GM12878 (cell line): ENCODE results near the gene JRKL. TPM values are rescaled to one million over a fixed set of nuclear protein-coding genes. Genes with fewer than 3 reads are reported as not detected.

Experiments used
- ATAC-seq: fragments of 200-7000 bp; cut with Tn5 transposase; 3 replicates; pipeline ENCODE4 v1.9.1; 2020; ENCODE audit warnings: mild to moderate bottlenecking, moderate library complexity
- BruUV-seq: library from RNA; stranded (reverse); fragments of 400-500 nt; replicated peaks from 2 replicates; lab custom pipeline; 2021; lab: Mats Ljungman, UMichigan
- CTCF ChIA-PET: fragments of 300-600 bp; sonication (Branson Sonifier 250); formaldehyde crosslinking; extraction: SDS; loops from one replicate; lab custom pipeline; 2021; ENCODE audit warnings: inconsistent platforms; lab: Yijun Ruan, JAX
- POLR2A ChIA-PET: fragments of 350-600 bp; formaldehyde crosslinking; extraction: SDS; loops from one replicate; lab custom pipeline; 2021; ENCODE audit warnings: inconsistent platforms; lab: Charles Lee
- RAD21 ChIA-PET: fragments of 300-600 bp; sonication (Branson Sonifier 250); formaldehyde crosslinking; loops from one replicate; lab custom pipeline; 2023; ENCODE audit warnings: antibody characterized with exemption; ENCODE audit not compliant: unreplicated experiment; lab: Charles Lee
- SMC1A ChIA-PET: fragments of 300-600 bp; sonication (Branson Sonifier 250); formaldehyde crosslinking; loops from one replicate; lab custom pipeline; 2023; ENCODE audit not compliant: unreplicated experiment, uncharacterized antibody; lab: Charles Lee
- DNase-seq: peaks from one replicate; pipeline ENCODE4 v3.0.0-alpha.2; 2011; ENCODE audit warnings: low read depth, low spot score
- FAIRE-seq: peaks from 3 replicates; lab custom pipeline; 2011; peaks lifted over from hg19 to GRCh38; lab: Jason Lieb, UNC
- H2AFZ ChIP-seq: 2 replicates; pipeline ENCODE4 v1.6.0; 2011; ENCODE audit warnings: low read depth, low read length, control low read depth; ENCODE audit not compliant: control insufficient read depth
- H3K27ac ChIP-seq: 2 replicates; pipeline ENCODE4 v1.5.1; 2011; ENCODE audit warnings: control low read depth; ENCODE audit not compliant: control insufficient read depth, insufficient read depth
- H3K27me3 ChIP-seq, 2 experiments: replicated peaks in 1 of 2; 2 replicates each; pipeline versions ENCODE4 v1.6.0 to v1.6.1; 2011; ENCODE audit warnings: low read length in 1 of 2; ENCODE audit not compliant: control insufficient read depth in 2 of 2, insufficient read depth in 2 of 2
- H3K36me3 ChIP-seq, 2 experiments: 2 replicates each; pipeline ENCODE4 v1.5.1; 2011; ENCODE audit warnings: low read length in 1 of 2; ENCODE audit not compliant: control insufficient read depth in 2 of 2, insufficient read depth in 2 of 2
- H3K4me1 ChIP-seq: 2 replicates; pipeline ENCODE4 v1.6.1; 2011; ENCODE audit warnings: mild to moderate bottlenecking, low read length, moderate library complexity, mixed read lengths; ENCODE audit not compliant: control insufficient read depth, insufficient read depth
- H3K4me2 ChIP-seq: 2 replicates; pipeline ENCODE4 v1.6.0; 2011; ENCODE audit warnings: control low read depth; ENCODE audit not compliant: control insufficient read depth, insufficient read depth
- H3K4me3 ChIP-seq: fragments of 200-600 bp; sonication (generic); 2 replicates; pipeline ENCODE4 v1.5.1; 2016
- H3K79me2 ChIP-seq: 2 replicates; pipeline ENCODE4 v1.6.0; 2011; ENCODE audit warnings: low read length; ENCODE audit not compliant: control insufficient read depth, insufficient read depth
- H3K9ac ChIP-seq: 2 replicates; pipeline ENCODE4 v1.8.0; 2011; ENCODE audit warnings: low read length, control low read depth, mixed read lengths; ENCODE audit not compliant: control insufficient read depth, insufficient read depth
- H3K9me3 ChIP-seq: replicated peaks from 3 replicates; pipeline ENCODE4 v1.5.1; 2011; ENCODE audit warnings: mild to moderate bottlenecking, low read length; ENCODE audit not compliant: control insufficient read depth, insufficient read depth
- H4K20me1 ChIP-seq: 2 replicates; pipeline ENCODE4 v1.6.0; 2011; ENCODE audit not compliant: control insufficient read depth, insufficient read depth
- BMI1 ChIP-seq: fragments of 450-650 bp; IDR thresholded peaks from 2 replicates; pipeline ENCODE4 v1.6.1; 2016; ENCODE audit warnings: mild to moderate bottlenecking, moderate library complexity, borderline replicate concordance
- CHD2 ChIP-seq: IDR thresholded peaks from 2 replicates; pipeline ENCODE4 v1.6.1; 2011; ENCODE audit warnings: low read depth, low read length, improper control_type of control experiment, borderline replicate concordance
- CREM ChIP-seq: IDR thresholded peaks from 2 replicates; pipeline ENCODE4 v1.6.1; 2014; ENCODE audit warnings: antibody characterized with exemption, low read depth
- FOXK2 ChIP-seq: fragments of 450-650 bp; IDR thresholded peaks from 2 replicates; pipeline ENCODE4 v1.6.1; 2017; ENCODE audit warnings: mild to moderate bottlenecking, moderate library complexity
- HDAC2 ChIP-seq: fragments of 200-600 bp; sonication (generic); IDR thresholded peaks from 2 replicates; pipeline ENCODE4 v1.6.1; 2017
- MEF2A ChIP-seq: IDR thresholded peaks from 2 replicates; pipeline ENCODE4 v1.6.1; 2011; ENCODE audit warnings: low read depth, mild to moderate bottlenecking, low read length, moderate library complexity; ENCODE audit not compliant: insufficient read depth
- NFYA ChIP-seq: IDR thresholded peaks from 2 replicates; pipeline ENCODE4 v1.6.1; 2011; ENCODE audit warnings: low read depth, mild to moderate bottlenecking, low read length, improper control_type of control experiment, borderline replicate concordance
- RCOR1 ChIP-seq: conservative IDR thresholded peaks from 2 replicates; pipeline ENCODE4 v1.6.1; 2012; ENCODE audit warnings: low read depth, low read length, improper control_type of control experiment
- SREBF1 ChIP-seq: IDR thresholded peaks from 2 replicates; pipeline ENCODE4 v1.6.1; 2012; ENCODE audit warnings: mild to moderate bottlenecking, low read length
- SREBF2 ChIP-seq: IDR thresholded peaks from 2 replicates; pipeline ENCODE4 v1.6.1; 2012; ENCODE audit warnings: mild to moderate bottlenecking, low read length
- STAT1 ChIP-seq: fragments of 450-650 bp; conservative IDR thresholded peaks from 2 replicates; pipeline ENCODE4 v1.6.1; 2014; ENCODE audit warnings: antibody characterized with exemption, mild to moderate bottlenecking
- ZNF274 ChIP-seq: IDR thresholded peaks from one replicate; pipeline ENCODE4 v1.8.0; 2011; ENCODE audit not compliant: insufficient read length, insufficient read depth
- WGBS: methylation state at CpG from one replicate; pipeline ENCODE4 v1.1.6; 2016; ENCODE audit warnings: low lambda C conversion rate; ENCODE audit not compliant: insufficient replicate concordance, insufficient coverage; ENCODE audit errors: missing lambda C conversion rate; 5-methylcytosine and 5-hydroxymethylcytosine counted together
- in situ Hi-C: fragments of 300-500 bp; cut with MboI; formaldehyde crosslinking; loops from 9 replicates; pipeline ENCODE4 v1.14.3; 2018; ENCODE audit warnings: mixed read lengths
- intact Hi-C: fragments of 100-400 bp; cut with micrococcal nuclease; formaldehyde crosslinking; loops from one replicate; pipeline ENCODE4 v1.14.2; 2022; ENCODE audit not compliant: unreplicated experiment
- polyA plus RNA-seq, 11 experiments: library from polyadenylated mRNA; depleted of rRNA in 4 of 11; unstranded in 6 of 11; stranded (reverse) in 5 of 11; fragments of >200 nt; fragmentation: Nextera tagmentation in 4 of 11; fragmentation: Illumina TruSeq in 1 of 11; extraction: Ambion mirVana in 4 of 11; extraction: Trizol in 1 of 11; gene quantifications; 1 replicate in 1 of 11; 2 replicates in 10 of 11; pipeline versions ENCODE4 v1.2.1 to v1.2.3, GENCODE V29; 2011 to 2016; ENCODE audit warnings: inconsistent platforms in 2 of 11, missing spikeins in 2 of 11, low read depth in 1 of 11
- total RNA-seq, 4 experiments: library from RNA; depleted of rRNA in 3 of 4; stranded (reverse); fragments of >200 nt in 3 of 4; fragmentation: Illumina TruSeq in 1 of 4; extraction: Trizol in 1 of 4; gene quantifications; 2 replicates each; pipeline versions ENCODE4 v1.2.1 to v1.2.3, GENCODE V29; 2013 to 2021
- TF ChIP-seq, protein P1 (sequence below): fragments of 450-650 bp; IDR thresholded peaks from 2 replicates; pipeline ENCODE4 v1.6.1; 2017; ENCODE audit warnings: mild to moderate bottlenecking, moderate library complexity
- TF ChIP-seq, protein P2 (sequence below): fragments of 450-650 bp; IDR thresholded peaks from 2 replicates; pipeline ENCODE4 v1.6.1; 2018; ENCODE audit warnings: mild to moderate bottlenecking, low read depth, moderate library complexity; ENCODE audit not compliant: partially characterized antibody
- TF ChIP-seq, protein P3 (sequence below): IDR thresholded peaks from 2 replicates; pipeline ENCODE4 v1.6.1; 2012; ENCODE audit warnings: low read depth, low read length, improper control_type of control experiment

JRKL gene
- total and polyA plus RNA-seq, 10 of the 15 experiments (the other 5 are each of a cell fraction or from before 2014, with no cell fraction given): 3.8 to 12.4 (median 8.5) TPM

DNA sequence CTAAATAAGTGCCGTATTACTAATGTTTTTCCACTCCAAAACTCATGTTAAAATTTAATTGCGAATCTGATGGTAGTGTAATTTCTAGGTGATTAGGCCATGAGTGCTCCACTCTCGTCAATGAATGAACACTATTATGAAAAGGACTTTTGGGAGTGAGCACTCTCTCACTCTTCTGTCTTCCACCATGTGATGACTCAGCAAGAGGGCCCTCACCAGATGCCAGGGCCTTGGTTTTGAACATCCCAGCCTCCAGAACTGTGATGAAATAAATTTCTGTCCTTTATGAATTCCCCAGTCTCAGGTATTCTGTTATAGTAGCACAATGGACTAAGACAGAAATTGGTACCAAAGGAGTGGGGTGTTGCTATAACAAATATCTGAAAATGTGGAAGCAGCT is 8.1 kb downstream of the JRKL start:
- CTCF ChIA-PET: interaction anchor here (0.7 kb wide), 1 partner anchor 8 kb away, joined by 3 read pairs; the partner anchor contains the start of genes CCDC82 and JRKL
- H3K9ac ChIP-seq: no peak overlapping the region
- H3K9me3 ChIP-seq: no peaks in the 10 kb centered on the region; the same call in 2 of the 3 replicates
- POLR2A ChIA-PET: no interaction called here
- FAIRE-seq (no peak), DNase-seq (no peak)
- no peak overlapping the region for H2AFZ ChIP-seq
- H3K27ac ChIP-seq: no peak overlapping the region
- WGBS: 92% methylated on average over 3 of the region's 3 CpGs
- H3K79me2 ChIP-seq: peaks cover 4% of the 10 kb centered on the region
- RAD21 ChIA-PET: no interaction called here
- no TSS peak for BruUV-seq
- SMC1A ChIA-PET: no interaction called here
- intact Hi-C loops: no loop called here
- H4K20me1 ChIP-seq: no peaks in the 10 kb centered on the region
- no peaks in the 10 kb centered on the region for H3K27me3 ChIP-seq
- no peak overlapping the region for H3K4me2 ChIP-seq
- in situ Hi-C loops: no loop called here
- TF ChIP-seq SREBF1 (no peak), HDAC2 (no peak), CREM (no peak), MEF2A (no peak), ZNF274 (no peak), SREBF2 (no peak), STAT1 (no peak), FOXK2 (no peak), RCOR1 (no peak), NFYA (no peak), CHD2 (no peak), BMI1 (no peak)
- TF ChIP-seq, protein P1, sequence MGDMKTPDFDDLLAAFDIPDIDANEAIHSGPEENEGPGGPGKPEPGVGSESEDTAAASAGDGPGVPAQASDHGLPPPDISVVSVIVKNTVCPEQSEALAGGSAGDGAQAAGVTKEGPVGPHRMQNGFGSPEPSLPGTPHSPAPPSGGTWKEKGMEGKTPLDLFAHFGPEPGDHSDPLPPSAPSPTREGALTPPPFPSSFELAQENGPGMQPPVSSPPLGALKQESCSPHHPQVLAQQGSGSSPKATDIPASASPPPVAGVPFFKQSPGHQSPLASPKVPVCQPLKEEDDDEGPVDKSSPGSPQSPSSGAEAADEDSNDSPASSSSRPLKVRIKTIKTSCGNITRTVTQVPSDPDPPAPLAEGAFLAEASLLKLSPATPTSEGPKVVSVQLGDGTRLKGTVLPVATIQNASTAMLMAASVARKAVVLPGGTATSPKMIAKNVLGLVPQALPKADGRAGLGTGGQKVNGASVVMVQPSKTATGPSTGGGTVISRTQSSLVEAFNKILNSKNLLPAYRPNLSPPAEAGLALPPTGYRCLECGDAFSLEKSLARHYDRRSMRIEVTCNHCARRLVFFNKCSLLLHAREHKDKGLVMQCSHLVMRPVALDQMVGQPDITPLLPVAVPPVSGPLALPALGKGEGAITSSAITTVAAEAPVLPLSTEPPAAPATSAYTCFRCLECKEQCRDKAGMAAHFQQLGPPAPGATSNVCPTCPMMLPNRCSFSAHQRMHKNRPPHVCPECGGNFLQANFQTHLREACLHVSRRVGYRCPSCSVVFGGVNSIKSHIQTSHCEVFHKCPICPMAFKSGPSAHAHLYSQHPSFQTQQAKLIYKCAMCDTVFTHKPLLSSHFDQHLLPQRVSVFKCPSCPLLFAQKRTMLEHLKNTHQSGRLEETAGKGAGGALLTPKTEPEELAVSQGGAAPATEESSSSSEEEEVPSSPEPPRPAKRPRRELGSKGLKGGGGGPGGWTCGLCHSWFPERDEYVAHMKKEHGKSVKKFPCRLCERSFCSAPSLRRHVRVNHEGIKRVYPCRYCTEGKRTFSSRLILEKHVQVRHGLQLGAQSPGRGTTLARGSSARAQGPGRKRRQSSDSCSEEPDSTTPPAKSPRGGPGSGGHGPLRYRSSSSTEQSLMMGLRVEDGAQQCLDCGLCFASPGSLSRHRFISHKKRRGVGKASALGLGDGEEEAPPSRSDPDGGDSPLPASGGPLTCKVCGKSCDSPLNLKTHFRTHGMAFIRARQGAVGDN: no peak
- TF ChIP-seq, protein P2, sequence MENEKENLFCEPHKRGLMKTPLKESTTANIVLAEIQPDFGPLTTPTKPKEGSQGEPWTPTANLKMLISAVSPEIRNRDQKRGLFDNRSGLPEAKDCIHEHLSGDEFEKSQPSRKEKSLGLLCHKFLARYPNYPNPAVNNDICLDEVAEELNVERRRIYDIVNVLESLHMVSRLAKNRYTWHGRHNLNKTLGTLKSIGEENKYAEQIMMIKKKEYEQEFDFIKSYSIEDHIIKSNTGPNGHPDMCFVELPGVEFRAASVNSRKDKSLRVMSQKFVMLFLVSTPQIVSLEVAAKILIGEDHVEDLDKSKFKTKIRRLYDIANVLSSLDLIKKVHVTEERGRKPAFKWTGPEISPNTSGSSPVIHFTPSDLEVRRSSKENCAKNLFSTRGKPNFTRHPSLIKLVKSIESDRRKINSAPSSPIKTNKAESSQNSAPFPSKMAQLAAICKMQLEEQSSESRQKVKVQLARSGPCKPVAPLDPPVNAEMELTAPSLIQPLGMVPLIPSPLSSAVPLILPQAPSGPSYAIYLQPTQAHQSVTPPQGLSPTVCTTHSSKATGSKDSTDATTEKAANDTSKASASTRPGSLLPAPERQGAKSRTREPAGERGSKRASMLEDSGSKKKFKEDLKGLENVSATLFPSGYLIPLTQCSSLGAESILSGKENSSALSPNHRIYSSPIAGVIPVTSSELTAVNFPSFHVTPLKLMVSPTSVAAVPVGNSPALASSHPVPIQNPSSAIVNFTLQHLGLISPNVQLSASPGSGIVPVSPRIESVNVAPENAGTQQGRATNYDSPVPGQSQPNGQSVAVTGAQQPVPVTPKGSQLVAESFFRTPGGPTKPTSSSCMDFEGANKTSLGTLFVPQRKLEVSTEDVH: no peak
- TF ChIP-seq, protein P3, sequence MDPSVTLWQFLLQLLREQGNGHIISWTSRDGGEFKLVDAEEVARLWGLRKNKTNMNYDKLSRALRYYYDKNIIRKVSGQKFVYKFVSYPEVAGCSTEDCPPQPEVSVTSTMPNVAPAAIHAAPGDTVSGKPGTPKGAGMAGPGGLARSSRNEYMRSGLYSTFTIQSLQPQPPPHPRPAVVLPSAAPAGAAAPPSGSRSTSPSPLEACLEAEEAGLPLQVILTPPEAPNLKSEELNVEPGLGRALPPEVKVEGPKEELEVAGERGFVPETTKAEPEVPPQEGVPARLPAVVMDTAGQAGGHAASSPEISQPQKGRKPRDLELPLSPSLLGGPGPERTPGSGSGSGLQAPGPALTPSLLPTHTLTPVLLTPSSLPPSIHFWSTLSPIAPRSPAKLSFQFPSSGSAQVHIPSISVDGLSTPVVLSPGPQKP: no peak
- TF ChIP-seq, all 136 proteins: peak for 0
- Histone ChIP-seq H3K4me3 (no peak overlapping the region), H3K36me3 (no peaks in the 10 kb centered on the region), H3K4me1 (no peaks in the 10 kb centered on the region)
- no peak for ATAC-seq
